ENCODE data around the gene POGLUT2. TPM values are rescaled to one million over a fixed set of nuclear protein-coding genes. Genes with fewer than 3 reads are reported as not detected.

The POGLUT2 gene
- total and polyA plus RNA-seq, 7 experiments from 2014 or later, result 0.19 to 10.4 (median 0.40) TPM; not detected in 2

DNA sequence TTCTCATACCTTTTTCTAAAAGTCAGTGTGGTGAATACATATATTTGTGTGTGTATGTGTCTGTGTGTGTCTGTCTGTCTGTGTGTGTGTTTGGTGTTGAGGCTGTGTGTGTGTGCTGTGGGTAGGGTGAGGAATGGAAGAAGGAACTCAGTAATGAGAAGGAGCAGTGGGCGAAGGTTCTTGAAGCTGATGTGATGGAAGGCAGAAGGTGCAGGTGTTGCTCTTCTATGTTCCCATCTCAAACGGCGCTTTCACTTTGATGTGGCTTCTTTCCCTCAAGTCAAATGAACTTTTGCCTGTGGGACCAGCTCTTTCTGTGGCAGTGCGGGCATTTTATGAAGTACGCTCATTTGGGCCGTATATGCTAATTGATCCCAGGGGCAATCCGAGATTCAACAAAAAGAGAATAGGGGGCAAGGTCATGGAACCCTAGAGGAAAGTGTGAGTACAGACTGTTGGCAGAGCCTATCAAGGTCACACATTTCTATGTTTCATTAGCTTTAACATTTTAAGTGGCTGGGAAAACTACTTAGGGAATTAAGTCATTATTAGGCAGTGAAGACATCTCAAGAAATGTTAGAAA lies 15.3 kb upstream of the POGLUT2 start:
- Mint-ChIP-seq H3K36me3 (peaks cover 6 to 35% (median 26%) of the 10 kb centered on the region in 5 donors), H3K4me3 (peak overlapping the region in 3 of 10 donors; percentile 1 to 18 (median 1)), H3K4me1 (peaks cover 3 to 26% (median 10%) of the 10 kb centered on the region in 7 donors), H3K27ac (peak overlapping the region in 2 of 9 donors; percentile 5 to 46), H3K27me3 (no peaks in the 10 kb centered on the region), H3K9me3 (peaks cover 0 to 14% (median 6%) of the 10 kb centered on the region in 11 donors)
- DNase-seq, result no peak
- intact Hi-C loops (cut with micrococcal nuclease), result no loop called here
- no peak overlapping the region for H3K4me3 ChIP-seq (ENCODE audit: low read length)
- H3K4me1 ChIP-seq (ENCODE audit: control insufficient read depth in 2 of 2, insufficient read depth in 2 of 2, low read length in 2 of 2), result no peaks in the 10 kb centered on the region
- ATAC-seq, result no peak
- no peaks in the 10 kb centered on the region for H3K9me3 ChIP-seq (ENCODE audit: control insufficient read depth in 2 of 3, low read length in 3 of 3)
- ChIA-PET POLR2A (no interaction called here), CTCF (no interaction called here)
- H3K27me3 ChIP-seq (ENCODE audit: control insufficient read depth in 2 of 2, insufficient read depth in 2 of 2, low read length in 2 of 2), result no peaks in the 10 kb centered on the region
- H3K27ac ChIP-seq (ENCODE audit: low read depth, low read length), result no peak overlapping the region
- no peaks in the 10 kb centered on the region for H3K36me3 ChIP-seq (ENCODE audit: control insufficient read depth in 2 of 3, insufficient read depth in 3 of 3, low read length in 3 of 3)

DNA sequence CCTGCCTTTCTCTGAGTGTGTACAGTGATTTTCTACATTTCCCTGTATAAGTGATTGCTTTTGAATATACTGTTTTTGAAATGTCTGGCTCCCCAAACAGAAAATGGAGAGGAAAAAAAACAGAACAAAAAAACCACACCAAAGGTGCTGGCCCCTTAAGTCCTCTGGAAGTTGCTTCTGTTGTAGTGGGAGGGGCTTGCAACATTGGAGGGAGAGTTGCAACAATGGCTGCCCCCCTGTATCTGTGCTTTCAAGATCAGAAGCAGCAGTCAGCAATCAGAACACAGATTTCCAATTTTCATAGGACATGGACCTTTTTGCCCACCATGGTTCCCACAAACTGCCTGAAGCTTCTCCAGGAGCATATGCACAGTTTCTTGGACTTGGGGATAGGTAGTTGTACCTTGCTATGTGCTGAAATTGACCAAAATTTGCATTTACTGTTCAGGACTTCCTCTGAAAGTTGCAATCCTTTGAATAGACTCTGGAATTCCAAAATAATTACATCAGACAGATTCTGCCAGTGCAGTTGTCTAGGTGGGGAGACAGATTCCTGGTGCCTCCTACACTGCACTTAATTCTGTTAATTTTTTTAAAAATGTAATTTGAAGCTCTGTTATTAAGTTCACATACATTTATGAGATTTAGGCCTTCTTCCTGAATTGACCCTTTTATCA lies 14.0 kb upstream of the POGLUT2 start:
- intact Hi-C loops (cut with micrococcal nuclease), result no loop called here
- peaks cover 0 to 14% (median 6%) of the 10 kb centered on the region in 11 donors for H3K9me3 Mint-ChIP-seq
- ChIA-PET POLR2A (interaction anchor here (0.5 kb wide), 1 partner anchor 19 kb away, joined by 3 read pairs; no protein-coding TSS in a partner anchor), CTCF (no interaction called here)
- Histone ChIP-seq H3K9me3 (ENCODE audit: control insufficient read depth in 2 of 3, low read length in 3 of 3) (no peaks in the 10 kb centered on the region), H3K27me3 (ENCODE audit: control insufficient read depth in 2 of 2, insufficient read depth in 2 of 2, low read length in 2 of 2) (no peaks in the 10 kb centered on the region), H3K4me1 (ENCODE audit: control insufficient read depth in 2 of 2, insufficient read depth in 2 of 2, low read length in 2 of 2) (no peaks in the 10 kb centered on the region), H3K36me3 (ENCODE audit: control insufficient read depth in 2 of 3, insufficient read depth in 3 of 3, low read length in 3 of 3) (no peaks in the 10 kb centered on the region), H3K4me3 (ENCODE audit: low read length) (no peak overlapping the region), H3K27ac (ENCODE audit: low read depth, low read length) (no peak overlapping the region)
- no peaks in the 10 kb centered on the region for H3K27me3 Mint-ChIP-seq
- ATAC-seq, result no peak
- H3K4me1 Mint-ChIP-seq, result peaks cover 3 to 31% (median 10%) of the 10 kb centered on the region in 7 donors
- H3K4me3 Mint-ChIP-seq, result no peak overlapping the region
- H3K27ac Mint-ChIP-seq, result no peak overlapping the region
- H3K36me3 Mint-ChIP-seq, result peaks cover 6 to 30% (median 26%) of the 10 kb centered on the region in 5 donors
- DNase-seq, result no peak

DNA sequence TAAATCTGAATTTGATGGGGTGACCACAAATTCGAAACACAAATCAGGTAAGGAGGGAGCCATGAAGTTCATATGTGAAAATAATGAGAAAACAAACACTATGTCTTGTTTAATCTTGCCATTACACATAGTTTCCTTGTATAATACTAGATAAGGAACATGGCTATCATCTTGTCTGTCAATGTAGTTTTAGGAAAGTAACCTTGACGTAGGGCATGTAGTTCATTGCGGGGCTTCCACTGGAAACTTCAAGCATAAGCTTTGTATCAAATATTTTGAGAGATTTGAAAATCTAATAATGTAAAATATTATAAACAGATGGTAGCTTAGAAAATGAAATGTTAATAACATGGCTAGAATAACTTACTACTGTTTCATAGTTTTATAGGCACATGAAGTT lies 8.9 kb upstream of the POGLUT2 start:
- H3K27ac Mint-ChIP-seq, result no peak overlapping the region
- ATAC-seq (no peak), DNase-seq (no peak)
- H3K4me1 Mint-ChIP-seq, result peaks cover 0 to 39% (median 0%) of the 10 kb centered on the region in 7 donors
- no peaks in the 10 kb centered on the region for H3K4me1 ChIP-seq (ENCODE audit: control insufficient read depth in 2 of 2, insufficient read depth in 2 of 2, low read length in 2 of 2)
- intact Hi-C loops (cut with micrococcal nuclease), result no loop called here
- H3K36me3 Mint-ChIP-seq, result peaks cover 6 to 35% (median 18%) of the 10 kb centered on the region in 5 donors
- ChIA-PET POLR2A (no interaction called here), CTCF (no interaction called here)
- H3K27ac ChIP-seq (ENCODE audit: low read depth, low read length), result no peak overlapping the region
- H3K9me3 Mint-ChIP-seq, result peaks cover 0 to 14% (median 6%) of the 10 kb centered on the region in 11 donors
- no peak overlapping the region for H3K4me3 ChIP-seq (ENCODE audit: low read length)
- no peaks in the 10 kb centered on the region for H3K9me3 ChIP-seq (ENCODE audit: control insufficient read depth in 2 of 3, low read length in 3 of 3)
- H3K4me3 Mint-ChIP-seq, result no peak overlapping the region
- no peaks in the 10 kb centered on the region for H3K27me3 ChIP-seq (ENCODE audit: control insufficient read depth in 2 of 2, insufficient read depth in 2 of 2, low read length in 2 of 2)
- no peaks in the 10 kb centered on the region for H3K36me3 ChIP-seq (ENCODE audit: control insufficient read depth in 2 of 3, insufficient read depth in 3 of 3, low read length in 3 of 3)
- H3K27me3 Mint-ChIP-seq, result no peaks in the 10 kb centered on the region

DNA sequence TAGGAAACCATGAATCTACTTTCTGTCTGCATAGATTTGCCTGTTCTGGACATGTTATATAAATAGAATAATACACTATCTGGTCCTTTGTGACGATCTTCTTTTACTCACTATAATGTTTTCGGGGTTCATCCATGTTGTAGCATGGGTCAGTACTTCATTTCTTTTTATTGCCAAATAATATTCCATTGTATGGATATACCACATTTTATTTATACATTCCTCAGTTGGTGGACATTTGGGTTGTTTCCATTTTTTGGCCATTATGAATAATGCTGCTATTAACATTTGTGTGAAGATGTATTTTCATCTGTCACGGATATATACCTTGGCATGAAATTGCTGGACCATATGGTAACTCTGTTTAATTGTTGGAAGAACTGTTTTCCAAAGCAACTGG lies 6.9 kb upstream of the POGLUT2 start:
- H3K4me3 Mint-ChIP-seq, result no peak overlapping the region
- ChIA-PET CTCF (no interaction called here), POLR2A (no interaction called here)
- ATAC-seq (no peak), DNase-seq (no peak)
- H3K9me3 Mint-ChIP-seq, result no peaks in the 10 kb centered on the region
- Histone ChIP-seq H3K4me3 (ENCODE audit: low read length) (no peak overlapping the region), H3K27me3 (ENCODE audit: control insufficient read depth in 2 of 2, insufficient read depth in 2 of 2, low read length in 2 of 2) (no peaks in the 10 kb centered on the region), H3K27ac (ENCODE audit: low read depth, low read length) (no peak overlapping the region), H3K9me3 (ENCODE audit: control insufficient read depth in 2 of 3, low read length in 3 of 3) (no peaks in the 10 kb centered on the region), H3K4me1 (ENCODE audit: control insufficient read depth in 2 of 2, insufficient read depth in 2 of 2, low read length in 2 of 2) (peaks cover 0 to 6% of the 10 kb centered on the region in 2 donors), H3K36me3 (ENCODE audit: control insufficient read depth in 2 of 3, insufficient read depth in 3 of 3, low read length in 3 of 3) (no peaks in the 10 kb centered on the region)
- intact Hi-C loops (cut with micrococcal nuclease), result no loop called here
- H3K36me3 Mint-ChIP-seq, result peaks cover 0 to 22% (median 6%) of the 10 kb centered on the region in 5 donors
- H3K27me3 Mint-ChIP-seq, result no peaks in the 10 kb centered on the region
- no peak overlapping the region for H3K27ac Mint-ChIP-seq
- H3K4me1 Mint-ChIP-seq, result peaks cover 5 to 46% (median 11%) of the 10 kb centered on the region in 7 donors

DNA sequence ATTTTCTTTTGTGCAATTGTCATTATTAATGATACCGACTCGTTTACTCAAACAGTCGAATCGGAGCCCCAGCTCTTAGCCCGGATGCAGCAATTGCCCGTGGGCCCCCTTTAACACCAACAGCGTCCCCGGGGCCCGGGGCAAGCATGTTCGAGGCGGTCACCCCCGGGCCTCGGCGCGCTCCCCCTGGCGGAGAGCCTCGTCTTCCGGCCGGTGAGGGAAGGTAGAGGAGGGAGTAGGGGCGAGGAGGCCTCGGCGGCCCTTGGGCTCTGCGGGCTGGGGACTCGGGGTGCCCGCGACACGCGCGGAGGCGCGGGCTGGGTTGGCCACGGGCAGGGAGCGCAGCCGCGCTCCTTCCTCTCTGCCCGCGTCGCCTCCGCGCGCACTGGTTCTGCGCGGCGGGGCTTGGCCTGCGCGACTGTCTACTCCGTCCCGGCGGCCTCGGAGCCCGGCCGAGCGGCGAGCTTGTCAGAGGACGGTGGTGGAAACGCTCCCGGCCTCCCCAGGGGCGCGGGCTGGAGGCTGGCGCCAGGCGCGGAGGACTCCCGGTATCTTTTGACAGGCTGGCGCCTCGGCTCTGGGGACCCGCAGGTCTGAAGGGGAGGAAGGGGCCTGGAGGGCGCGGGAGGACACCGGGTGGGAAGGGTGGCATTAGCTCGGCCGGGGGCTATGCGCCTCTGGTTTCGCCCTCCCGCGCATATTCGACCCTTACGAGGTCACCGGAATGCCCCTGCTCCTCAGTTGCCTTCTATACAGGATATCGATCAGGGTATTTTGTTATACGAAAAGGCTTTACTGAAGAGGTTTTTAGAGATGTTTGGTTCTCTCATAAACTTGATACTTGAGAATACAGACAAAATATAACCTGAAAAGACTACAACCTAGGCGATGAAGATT lies 1.6 kb upstream of the POGLUT2 start:
- ChIA-PET CTCF (interaction anchor here (0.7 to 1.0 kb wide), 4 partner anchors 25 to 219 kb away, joined by 3 read pairs; no protein-coding TSS in a partner anchor), POLR2A (interaction anchor here (0.6 to 2.3 kb wide), 4 partner anchors 15 to 209 kb away, joined by 3 to 12 read pairs (median 5); partner anchors contain the start of genes ERCC5 and TPP2)
- H3K27me3 Mint-ChIP-seq, result peaks cover 0 to 28% (median 17%) of the 10 kb centered on the region in 5 donors
- peaks cover 0 to 6% (median 0%) of the 10 kb centered on the region in 5 donors for H3K36me3 Mint-ChIP-seq
- no peak overlapping the region for H3K27ac ChIP-seq (ENCODE audit: low read depth, low read length)
- H3K9me3 Mint-ChIP-seq, result no peaks in the 10 kb centered on the region
- peak overlapping the region in 8 of 9 donors; percentile 11 to 90 (median 47) for H3K27ac Mint-ChIP-seq
- peaks cover 6% of the 10 kb centered on the region in 2 donors for H3K4me1 ChIP-seq (ENCODE audit: control insufficient read depth in 2 of 2, insufficient read depth in 2 of 2, low read length in 2 of 2)
- H3K4me3 ChIP-seq (ENCODE audit: low read length), result peak overlapping the region; percentile 74
- DNase-seq, result peak; percentile 58 to 92 (median 69)
- no peaks in the 10 kb centered on the region for H3K36me3 ChIP-seq (ENCODE audit: control insufficient read depth in 2 of 3, insufficient read depth in 3 of 3, low read length in 3 of 3)
- peaks cover 6 to 42% (median 19%) of the 10 kb centered on the region in 7 donors for H3K4me1 Mint-ChIP-seq
- no peaks in the 10 kb centered on the region for H3K9me3 ChIP-seq (ENCODE audit: control insufficient read depth in 2 of 3, low read length in 3 of 3)
- intact Hi-C loops (cut with micrococcal nuclease), result loop anchor here (1.0 to 5.0 kb wide), 8 partner anchors 21 to 220 kb away; partner anchors contain the start of genes TEX30 (in 1 of the 2) and TPP2 (in 1 of the 2)
- peak overlapping the region; percentile 80 to 98 (median 87) for H3K4me3 Mint-ChIP-seq
- H3K27me3 ChIP-seq (ENCODE audit: control insufficient read depth in 2 of 2, insufficient read depth in 2 of 2, low read length in 2 of 2), result peaks cover 0 to 3% of the 10 kb centered on the region in 2 donors
- ATAC-seq, result peak; percentile 90

Measured in naive thymus-derived CD4-positive, alpha-beta T cell (primary cell).